Left renal cortex interstitium (tissue), 4 donors: ENCODE measurements around the gene HOXA4. TPM values are rescaled to one million over a fixed set of nuclear protein-coding genes. Genes with fewer than 3 reads are reported as not detected.

ENCODE experiments used
- DNase-seq, 4 donors: peaks; one replicate each; pipeline ENCODE4 v3.0.0-alpha.2; 2013; ENCODE audit warnings: low read depth in 4 of 4, low spot score in 2 of 4, missing footprints in 1 of 4
- polyA plus RNA-seq, 4 donors: library from polyadenylated mRNA; unstranded; fragments of 120-200 nt; gene quantifications; one replicate each; pipeline ENCODE4 v1.2.1, GENCODE V29; 2013; ENCODE audit not compliant: insufficient read length in 4 of 4

HOXA4 gene
- polyA plus RNA-seq, 4 donors, result 18.9 to 25.5 (median 22.2) TPM

DNA sequence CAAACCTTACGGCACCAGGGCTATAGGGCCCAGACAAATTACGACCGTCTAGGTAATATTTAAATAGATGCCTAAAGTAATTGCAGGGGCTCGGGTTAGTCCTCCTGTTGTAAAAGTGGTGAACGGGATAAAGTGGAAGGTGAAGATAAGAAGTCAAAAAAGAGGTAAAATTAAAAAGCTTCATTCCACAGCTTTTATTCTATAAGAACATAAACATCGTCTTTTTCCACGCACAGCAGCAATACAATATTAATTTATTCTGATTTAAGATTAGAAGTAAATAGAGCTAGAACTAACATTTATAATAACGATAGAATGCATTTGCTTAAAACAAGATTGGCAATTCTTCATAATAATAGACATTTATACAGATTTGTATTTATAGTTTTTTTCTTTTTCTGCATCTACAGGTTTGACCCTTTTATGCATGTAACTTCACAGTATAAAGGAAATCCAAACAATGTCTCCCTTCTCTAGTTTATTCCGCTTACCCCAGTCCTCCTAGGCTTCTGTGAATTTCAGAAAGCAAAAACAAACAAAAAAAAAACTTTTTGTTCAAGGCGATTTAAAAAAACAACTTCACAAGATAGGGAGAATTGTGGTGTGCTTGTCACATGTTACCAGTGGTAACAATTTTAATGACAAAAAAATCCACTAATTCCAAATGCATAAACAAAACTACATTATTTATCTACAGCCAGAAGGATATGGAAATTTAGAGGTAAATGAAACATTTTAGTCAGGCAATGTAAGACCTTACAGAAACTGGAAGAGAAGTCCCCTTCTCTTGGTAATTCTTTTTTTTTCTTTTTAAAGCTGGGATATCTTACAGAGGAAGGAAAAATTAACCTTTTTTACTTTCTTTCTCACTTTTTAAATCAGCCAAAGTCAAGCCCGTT, 40.1 kb upstream of the HOXA4 start:
- no peak for DNase-seq

DNA sequence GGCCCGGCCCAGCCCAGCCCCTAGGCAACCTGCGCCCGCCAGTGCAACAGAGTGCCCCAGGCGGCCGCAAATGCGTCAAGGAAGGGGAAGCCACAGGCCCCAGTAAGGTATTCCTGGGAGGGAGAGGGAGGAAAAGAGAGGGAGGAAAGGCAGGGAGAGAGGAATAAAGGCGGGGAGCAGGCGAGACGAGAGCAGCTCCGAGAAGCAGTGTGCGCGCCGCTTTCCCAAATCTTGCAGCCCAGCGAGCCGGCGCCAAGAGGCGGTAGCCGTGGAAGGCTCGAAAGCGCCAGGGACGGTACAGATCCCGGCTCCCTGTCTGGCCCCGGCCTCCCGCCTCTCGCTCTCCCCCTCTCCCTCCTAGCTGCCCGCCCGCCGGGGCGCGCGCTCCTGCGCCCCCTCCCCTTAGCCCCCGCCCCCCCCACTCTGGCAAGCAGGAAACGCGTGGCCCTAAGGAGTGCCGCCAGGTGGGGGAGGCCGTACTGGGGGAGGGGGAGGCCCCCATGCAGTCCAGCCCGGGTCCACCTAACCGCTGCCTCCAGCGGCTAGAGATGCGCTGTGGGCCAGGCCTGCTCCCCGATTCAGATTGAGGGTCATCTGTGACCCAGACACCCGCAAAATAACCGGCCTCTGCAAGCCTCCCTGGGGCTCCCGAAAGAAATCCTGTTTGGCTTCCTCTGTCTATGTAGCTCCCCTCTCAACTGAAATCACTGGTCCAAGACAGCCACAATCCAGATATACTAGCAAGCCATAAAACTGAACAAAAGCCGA, 39.3 kb upstream of the HOXA4 start:
- no peak for DNase-seq

- no peak for DNase-seq
Observed at GRCh38 chr7:27168265-27168947, 37.8 kb upstream of the HOXA4 start.

DNA sequence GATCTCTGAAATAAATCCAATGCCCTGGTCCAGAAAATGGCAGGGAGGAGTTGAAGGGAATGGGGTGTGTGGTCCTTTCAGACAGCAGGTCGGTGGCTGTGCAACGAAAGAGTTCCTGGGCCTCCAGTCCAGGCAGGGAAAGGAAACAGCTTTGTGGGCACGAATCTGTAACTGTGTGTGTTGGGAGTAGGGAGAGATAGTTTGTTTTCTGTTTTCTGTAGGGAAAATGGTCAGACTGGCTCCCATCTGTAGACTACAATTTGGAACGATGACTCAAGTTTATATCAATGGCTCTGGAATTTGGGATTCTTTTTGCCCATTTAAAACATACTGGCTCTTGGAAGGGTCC, 37.3 kb upstream of the HOXA4 start:
- no peak for DNase-seq

- no peak for DNase-seq
Observed at GRCh38 chr7:27166531-27167505, 36.3 kb upstream of the HOXA4 start.

- DNase-seq, result peak in 1 of 4 donors; percentile 85
Observed at GRCh38 chr7:27165996-27166530, 35.5 kb upstream of the HOXA4 start.

DNA sequence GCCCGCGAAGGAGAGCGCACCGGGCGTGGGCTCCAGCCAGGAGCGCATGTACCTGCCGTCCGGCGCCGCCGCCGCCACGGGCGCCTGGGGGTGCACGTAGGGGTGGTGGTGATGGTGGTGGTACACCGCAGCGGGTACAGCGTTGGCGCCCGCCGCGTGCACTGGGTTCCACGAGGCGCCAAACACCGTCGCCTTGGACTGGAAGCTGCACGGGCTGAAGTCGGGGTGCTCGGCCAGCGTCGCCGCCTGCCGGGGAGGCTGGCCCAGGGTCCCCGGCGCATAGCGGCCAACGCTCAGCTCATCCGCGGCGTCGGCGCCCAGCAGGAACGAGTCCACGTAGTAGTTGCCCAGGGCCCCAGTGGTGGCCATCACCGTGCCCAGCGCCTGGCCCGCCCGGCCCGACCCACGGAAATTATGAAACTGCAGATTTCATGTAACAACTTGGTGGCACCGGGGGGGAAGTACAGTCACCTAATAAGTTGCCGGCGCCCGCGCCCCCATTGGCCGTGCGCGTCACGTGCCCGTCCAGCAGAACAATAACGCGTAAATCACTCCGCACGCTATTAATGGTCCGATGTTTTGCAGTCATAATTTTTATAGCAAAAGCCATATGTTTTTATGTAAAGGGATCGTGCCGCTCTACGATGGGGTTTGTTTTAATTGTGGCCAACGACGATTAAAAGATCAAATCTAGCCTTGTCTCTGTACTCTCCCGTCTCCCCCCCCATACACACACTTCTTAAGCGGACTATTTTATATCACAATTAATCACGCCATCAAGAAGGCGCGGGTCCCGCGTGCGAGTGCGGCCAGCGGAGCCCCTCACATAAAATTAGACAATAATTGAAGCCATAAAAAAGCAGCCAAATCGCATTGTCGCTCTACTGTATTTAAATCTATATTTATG, 34.8 kb upstream of the HOXA4 start, which contains the start of gene HOXA9:
Gene HOXA9 (minus strand): TSS at position 449 of the 907 bp plus-strand sequence. CDS start 80 bp downstream, at position 369.
- DNase-seq, result peak in 3 of 4 donors; percentile 89 to 92 (median 90)

DNA sequence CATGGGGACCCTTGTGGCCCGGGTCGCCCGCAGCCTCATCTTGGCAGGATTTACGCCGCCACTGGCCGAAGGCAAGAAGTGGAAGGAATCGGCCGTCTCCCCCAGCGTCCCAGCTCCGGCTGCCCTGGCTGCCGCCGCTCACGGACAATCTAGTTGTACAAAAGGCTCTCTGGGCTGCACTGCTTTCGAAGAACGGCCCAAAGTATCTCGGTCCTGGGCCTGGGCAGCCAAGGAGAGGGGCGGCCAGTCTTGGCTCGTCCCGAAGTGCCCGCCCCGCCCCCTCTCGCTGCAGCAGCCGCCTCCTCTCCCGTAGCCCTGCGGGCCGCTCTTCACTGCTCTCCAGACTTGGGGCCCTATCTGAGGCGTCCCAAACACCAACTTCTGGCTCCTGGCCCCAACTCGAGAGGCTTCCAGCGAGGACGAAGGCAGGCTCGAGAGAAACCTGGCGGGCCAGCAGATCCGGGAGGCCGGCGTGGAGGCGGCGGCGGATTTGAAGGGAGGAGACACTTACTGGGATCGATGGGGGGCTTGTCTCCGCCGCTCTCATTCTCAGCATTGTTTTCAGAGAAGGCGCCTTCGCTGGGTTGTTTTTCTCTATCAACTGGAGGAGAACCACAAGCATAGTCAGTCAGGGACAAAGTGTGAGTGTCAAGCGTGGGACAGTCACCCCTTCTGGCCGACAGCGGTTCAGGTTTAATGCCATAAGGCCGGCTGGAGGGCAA, 34.0 kb upstream of the HOXA4 start:
- DNase-seq, result no peak

GRCh38 chr7:27164045-27164366, 33.4 kb upstream of the HOXA4 start:
- DNase-seq, result no peak

DNA sequence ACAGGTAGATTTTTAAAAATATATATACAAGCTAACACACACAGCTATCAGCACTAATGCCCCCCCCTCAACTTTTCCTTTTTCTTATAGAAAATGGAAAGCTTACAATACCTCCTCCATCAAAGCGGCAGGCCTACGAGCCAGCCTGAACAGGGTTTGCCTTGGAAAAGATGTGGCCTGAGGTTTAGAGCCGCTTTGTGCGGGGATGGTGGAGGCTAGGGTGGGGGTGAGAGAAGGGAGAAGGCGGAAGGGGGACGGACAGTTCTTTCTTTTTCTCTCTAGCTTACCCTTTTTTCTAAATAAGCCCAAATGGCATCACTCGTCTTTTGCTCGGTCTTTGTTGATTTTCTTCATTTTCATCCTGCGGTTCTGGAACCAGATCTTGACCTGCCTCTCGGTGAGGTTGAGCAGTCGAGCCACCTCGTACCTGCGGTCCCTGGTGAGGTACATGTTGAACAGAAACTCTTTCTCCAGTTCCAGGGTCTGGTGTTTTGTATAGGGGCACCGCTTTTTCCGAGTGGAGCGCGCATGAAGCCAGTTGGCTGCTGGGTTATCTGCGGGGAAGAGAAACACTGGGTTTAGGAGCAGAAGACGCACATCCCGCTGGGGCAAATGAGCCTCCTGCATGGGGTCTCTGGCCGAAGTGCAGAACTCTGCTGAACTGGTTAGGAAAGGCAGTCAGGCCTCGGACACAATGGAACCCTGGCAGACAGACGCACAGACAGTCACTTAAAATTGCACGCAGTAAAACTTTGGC, 32.9 kb upstream of the HOXA4 start:
- no peak for DNase-seq

DNA sequence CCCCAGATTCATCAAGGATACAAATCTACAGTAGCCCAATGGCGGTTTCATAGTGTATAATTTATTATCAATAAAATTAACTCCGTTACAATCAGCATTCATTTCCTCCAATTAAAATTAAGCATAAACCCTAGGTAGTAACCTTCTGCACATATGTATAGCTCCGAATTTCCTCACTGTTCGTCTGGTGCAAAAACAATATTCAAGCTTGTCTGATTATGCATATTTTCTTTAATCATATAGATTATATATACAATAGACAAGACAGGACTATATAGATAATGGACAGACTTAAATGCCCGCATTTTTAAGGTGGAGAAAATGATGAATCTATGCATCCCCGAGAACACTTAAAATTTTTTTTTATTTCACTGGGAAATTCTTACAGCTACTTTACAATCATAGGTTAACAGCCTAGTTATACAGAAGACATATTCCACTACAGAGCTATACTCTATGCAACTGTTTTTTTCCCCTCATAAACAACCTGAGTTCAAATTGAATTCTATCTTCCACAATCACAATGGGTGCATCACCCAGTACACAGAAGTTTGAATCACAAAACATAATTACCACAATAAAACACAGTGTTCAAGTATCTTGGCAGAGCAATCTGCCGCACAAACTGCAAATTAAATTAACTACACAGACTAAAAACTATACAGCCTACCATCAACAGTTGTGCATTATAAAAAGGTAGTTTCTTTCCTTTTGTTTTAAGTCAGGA, 32.2 kb upstream of the HOXA4 start:
- DNase-seq, result no peak

DNA sequence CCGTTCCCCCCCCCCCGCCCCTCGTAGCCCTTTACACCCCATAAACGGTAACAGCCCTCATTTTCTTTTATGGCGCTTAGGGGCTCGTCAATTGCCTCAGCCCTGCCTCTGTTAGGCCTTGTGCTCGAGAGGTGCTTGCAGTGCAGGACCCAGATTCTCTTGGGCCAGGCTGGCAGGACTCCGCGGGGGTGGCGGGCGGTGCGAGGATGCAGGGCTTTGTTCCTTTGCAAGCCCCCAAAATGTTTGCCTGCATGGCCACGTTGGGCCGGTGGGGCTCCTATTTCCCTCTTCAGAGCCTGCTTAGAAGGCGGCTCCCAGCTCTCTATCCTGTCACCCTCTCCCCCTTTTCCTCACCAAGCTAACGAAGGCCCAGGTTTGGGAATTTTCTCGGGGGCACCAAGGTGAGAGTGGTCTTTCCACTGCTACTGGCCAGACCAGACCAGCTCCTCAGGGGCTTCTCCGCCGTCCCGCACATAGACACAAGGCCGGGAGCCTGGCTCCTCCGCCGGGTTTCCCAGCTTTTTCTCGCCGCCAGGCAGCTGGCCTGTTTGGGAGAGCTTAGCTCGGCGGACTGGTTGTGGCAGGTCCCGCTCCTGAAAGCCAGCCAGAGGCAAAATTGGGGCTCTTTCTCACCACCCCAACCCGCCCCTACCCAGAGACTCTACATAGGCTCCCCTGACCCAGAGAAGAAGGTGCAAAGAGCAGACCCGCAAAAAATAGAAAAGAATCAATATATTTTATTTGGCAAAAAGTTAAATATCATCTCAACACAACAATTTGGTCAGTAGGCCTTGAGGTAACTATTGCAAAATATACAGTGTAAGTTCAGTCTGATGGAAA, 31.4 kb upstream of the HOXA4 start:
- no peak for DNase-seq

DNA sequence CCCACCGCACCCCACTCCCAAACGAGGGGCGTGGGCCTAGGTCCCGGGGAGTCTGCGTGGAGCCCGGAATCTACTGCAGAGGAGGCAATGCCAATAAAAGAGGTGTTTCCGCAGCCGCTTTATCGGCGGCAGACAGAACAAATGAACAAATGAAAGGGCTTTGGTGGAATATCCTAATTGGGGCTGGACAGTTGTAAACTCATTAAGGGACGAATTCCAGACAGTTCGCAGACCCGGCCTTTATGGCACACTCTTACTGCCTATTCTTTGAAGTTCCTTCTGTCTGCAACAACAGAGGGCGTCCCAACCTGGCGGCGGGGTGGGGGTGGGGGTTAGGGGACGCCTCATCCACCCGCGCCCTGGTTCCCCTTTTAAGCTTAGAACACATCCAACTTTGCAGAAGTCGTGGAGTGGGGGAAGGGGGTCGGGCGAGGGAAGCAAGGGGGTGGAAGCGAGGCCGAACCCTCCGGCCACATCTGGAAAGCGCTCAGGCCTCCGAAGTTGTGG, 30.7 kb upstream of the HOXA4 start:
- no peak for DNase-seq

DNA sequence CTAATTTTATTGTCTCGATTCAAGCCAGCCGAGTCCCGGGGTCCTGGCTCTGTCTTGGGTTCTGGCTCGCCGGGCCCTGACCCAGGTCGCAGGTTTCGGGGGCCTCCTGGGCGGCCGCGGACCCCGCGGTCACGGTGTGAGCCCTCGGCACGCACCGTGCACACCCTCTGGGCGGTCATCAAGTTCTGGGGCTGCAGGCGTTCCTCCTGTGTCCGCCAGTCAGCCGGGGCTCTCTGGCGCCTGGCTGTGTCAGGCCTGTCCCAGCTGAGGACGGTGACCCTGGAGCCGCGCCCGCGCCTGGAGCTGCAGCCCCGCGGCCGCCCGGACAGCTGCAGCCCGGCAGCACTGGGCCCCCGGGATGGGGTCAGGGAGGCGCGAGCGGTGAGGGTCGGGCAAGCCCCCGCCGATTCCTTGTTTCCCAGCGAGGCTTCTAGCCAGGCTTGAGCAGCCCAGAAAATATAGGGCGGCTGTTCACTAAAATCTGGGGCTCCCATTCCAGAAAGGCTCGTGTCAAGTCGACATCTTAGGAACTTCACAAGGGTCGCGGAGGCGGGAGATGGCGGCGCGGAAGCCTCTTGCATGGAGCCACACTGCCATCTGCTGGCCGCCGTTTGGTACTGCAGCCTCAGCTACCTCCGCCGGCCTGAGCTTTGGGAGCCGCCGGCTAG, 30.1 kb upstream of the HOXA4 start:
- DNase-seq, result peak in 3 of 4 donors; percentile 88 to 91 (median 91)

DNA sequence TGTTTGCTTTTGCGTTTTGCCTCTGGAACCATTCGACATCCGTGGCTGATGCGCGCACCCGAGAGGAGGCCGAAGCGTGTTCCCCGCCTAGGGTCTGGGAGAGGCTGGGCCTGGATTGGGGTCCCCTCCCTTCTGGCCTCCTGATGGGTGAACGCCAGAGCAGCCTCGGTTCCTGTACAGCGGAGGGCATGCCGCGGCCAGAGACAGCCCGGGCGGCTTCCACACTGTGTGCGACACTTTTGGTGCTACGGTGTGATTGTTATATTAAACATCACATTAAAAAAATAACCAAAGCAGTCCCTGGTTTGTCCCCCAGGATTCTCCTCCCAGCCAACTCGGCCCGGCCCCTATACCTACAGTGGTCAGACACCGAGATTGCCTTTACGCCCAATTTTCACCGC, 29.6 kb upstream of the HOXA4 start:
- no peak for DNase-seq
